ENCODE measurements around the gene EVA1A. TPM values are rescaled to one million over a fixed set of nuclear protein-coding genes. Genes with fewer than 3 reads are reported as not detected.

Gene EVA1A
- total RNA-seq, 1 donor from 2014 or later = 2.3 TPM

DNA sequence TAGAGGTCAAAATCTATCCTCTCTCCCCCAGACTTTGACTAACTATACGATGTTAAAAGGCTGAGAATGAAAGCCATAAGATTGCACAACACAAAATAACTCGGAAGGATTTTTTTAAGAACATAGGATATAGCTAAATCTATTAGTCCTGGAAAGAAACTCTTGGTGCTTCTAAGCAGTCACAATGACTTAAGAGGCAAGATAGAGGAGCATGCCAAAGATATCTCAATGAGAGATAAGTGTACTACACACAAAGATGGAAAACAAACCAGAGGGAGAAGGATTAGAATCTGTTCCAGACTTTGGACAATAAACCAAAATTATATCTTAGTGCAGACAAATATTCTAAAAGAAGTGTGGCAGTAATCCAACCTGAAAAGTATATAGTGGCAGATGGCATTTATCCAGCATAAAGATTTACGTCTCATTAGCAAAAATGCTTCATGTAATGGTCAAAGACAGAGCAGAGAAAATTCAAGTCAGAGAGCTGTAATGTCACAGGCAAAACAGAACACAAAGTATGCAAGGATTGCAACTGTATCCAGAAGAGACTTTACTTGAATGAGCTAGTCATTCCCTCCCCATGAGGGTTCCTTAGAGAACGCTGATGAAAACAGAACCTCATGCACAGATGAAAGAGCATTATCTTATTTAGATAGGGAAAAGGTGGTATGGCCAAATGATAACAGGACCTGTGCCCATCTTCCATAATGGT, 28.8 kb upstream of the EVA1A start:
- no peak for DNase-seq (ENCODE audit: low spot score)

DNA sequence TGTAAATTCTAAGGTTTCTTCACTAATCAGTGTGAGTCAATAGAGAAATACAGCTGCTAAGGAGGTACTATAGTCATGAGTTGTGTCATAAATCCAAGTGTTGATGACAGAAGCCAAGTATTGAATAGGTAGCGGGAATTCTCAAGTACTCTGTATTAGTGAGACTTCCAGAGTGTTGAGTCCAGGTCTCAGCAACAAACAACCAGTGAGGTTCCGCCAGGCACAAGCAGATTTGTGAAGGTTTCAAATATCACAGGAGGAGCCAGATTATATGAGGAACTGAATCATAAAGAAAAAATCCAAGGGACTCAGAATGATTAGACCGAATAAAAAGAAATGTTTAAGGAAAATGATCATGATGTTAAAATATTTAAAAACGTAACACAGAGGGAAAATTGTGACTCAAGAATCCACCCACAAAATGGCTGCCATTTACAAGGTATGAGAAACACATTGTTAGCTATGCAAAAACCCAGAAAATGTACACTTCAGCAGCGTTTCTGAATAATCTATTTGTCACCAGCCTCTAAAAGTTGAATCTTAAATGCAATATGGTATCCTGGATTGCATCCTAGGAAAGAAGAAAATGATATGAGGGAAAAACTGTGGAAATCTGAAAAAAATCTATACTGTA, 27.3 kb upstream of the EVA1A start:
- DNase-seq (ENCODE audit: low spot score) = no peak

DNA sequence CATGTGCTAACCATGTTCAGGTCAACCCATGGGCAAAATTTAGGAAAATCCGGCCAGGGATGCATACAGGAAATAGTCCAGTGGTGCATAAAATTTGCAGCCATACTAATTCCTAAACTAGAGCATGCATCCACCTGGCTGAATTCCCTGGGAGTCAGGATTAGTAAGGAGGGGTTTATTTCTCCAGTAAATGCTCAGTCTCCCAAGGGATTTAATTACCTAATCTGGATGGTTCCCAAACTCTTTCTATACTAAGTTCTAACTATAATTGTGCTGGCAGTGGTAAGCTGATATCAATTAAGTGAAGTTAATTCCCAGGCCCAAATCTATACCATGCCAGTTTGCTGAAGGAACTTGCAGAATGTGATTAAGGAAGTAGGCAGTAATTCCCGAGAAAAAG, 26.2 kb upstream of the EVA1A start:
- no peak for DNase-seq (ENCODE audit: low spot score)

DNA sequence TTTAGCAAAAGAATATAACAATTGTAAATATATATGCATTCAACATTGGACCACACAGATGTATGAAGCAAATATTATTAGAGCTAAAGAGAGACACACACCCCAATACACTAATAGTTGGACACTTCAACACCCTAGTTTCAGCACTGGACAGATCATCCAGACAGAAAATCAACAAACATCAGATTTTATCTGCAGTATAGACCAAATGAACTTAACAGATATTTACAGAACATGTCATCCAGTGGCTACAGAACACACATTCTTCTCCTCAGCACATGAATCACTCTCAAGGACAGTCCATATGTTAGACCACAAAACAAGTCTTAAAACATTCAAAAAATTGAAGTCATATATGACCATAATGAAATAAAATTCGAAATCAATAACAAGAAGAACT, 22.1 kb upstream of the EVA1A start:
- no peak for DNase-seq (ENCODE audit: low spot score)

DNA sequence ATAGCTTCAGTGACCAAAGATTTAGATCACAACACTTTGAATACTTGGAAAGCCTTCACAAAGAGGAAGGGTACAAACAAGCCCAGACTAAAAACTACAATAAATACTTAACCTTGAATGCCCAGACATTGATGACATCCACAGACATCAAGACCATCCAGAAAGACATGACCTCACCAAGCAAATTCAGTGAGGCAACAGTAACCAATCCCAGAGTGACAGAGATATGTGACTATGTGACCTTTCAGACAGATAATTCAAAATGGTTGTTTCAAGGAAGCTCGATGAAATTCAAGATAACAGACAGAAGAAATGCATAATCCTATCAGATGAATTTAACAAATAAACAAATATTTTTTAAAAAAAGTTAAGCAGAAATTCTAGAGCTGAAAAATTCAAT, 19.9 kb upstream of the EVA1A start:
- no peak for DNase-seq (ENCODE audit: low spot score)

DNA sequence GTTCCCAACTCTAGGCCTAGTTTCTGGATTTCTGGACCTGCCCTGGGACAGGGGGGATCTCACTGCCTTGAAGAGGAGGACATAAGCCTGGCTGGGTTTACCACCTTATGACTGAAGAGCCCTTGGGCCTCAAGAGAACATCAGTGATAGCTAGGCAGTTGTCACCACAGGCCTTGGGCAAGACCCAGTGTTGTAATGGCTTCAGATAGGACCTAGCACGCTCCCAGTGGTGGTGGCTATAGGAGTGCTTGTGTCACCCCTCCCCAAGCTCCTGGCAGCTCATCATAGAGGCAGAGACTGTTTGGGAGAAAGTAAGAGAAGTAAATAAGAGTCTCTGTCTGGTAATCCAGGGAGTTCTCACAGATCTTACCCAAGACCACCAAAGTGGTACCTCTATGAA, 19.4 kb upstream of the EVA1A start:
- DNase-seq (ENCODE audit: low spot score) = no peak

DNA sequence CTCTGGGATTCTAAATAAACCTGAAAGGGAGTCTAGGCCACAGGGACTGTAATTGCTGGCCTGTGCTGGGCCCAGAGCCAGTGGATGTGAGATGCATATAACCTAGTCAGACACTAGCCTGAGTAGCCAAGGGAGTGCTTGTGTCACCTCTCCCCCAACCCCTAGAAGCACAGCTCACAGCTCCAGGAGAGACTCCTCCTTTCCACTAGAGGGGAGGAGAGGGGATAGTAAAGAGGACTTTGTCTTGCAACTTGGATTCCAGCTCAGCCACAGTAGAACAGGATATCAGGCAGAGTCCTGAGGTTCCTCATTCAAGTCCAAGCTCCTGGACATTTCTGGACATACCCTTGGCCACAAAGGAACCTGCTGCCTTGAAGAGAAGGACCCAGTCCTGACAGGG, 18.4 kb upstream of the EVA1A start:
- no peak for DNase-seq (ENCODE audit: low spot score)

DNA sequence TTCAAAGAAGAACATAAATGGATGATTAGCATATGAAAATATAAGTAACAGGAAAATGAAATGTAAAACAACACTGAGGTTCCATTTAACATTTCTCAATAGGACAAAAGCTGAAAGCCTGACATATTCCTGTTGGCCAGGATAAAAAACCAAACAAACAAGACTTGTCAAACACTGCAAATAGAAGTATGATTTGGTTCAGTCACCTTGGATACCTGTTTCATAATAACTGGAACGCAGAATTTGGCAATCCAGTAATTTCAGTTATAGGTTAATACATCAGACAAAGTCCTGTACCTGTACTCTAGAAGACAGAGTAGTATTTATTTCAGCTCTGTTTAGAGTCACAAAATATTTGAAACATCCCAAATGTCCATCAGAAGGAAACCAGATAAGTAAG, 16.5 kb upstream of the EVA1A start:
- no peak for DNase-seq (ENCODE audit: low spot score)

DNA sequence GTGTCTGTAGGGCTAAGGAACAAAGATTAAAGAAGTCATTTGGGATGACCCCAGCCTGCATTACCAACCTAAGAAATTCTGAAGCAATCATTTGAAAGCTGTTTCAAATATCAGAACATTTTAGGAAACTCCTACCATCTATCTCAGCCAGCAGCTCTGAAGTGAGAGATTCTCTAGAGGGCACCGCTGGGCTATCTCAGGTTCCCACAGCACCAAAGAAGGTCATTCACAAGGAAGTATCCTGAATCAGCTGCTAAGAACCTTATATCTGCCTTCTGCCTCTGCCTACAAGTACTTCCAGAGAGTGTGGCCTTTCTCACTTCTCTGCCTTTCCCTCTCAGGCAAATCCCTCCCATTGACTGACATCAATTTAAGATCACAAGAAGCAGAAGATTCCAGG, 13.4 kb upstream of the EVA1A start:
- no peak for DNase-seq (ENCODE audit: low spot score)

DNA sequence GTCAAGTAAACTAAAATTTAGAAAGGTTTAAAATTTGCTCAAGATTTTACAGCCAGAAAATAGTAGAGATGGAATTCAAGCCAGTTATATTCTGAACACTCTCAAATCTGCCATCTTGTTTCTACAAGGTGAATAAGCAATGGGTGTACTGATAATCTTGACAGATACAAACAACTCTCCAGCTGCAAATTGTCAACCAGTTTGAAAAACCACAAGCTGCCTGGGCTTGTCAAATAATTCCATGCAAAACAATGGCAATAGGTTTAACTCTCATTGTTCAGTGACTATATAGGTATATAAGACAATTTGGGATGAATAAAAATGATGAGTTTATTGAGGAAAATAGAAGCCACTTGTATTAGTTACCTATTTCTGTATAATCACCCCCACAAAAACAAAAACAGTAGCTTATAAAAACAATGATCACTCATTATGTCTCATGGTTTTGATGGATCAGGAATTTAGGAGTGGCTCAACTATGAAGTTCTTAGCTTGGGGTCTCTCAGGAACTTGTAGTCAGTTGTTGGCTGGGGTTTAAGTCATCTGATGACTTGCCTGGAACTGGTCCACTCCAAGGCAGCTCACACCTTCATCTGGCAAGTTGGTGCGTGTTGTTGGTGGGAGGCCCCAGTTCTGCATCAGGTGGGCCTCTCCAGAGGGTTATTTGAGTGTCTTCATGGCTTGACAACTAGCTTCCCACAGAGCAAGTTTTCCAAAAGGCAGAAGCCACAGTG, 12.6 kb upstream of the EVA1A start:
- no peak for DNase-seq (ENCODE audit: low spot score)

DNA sequence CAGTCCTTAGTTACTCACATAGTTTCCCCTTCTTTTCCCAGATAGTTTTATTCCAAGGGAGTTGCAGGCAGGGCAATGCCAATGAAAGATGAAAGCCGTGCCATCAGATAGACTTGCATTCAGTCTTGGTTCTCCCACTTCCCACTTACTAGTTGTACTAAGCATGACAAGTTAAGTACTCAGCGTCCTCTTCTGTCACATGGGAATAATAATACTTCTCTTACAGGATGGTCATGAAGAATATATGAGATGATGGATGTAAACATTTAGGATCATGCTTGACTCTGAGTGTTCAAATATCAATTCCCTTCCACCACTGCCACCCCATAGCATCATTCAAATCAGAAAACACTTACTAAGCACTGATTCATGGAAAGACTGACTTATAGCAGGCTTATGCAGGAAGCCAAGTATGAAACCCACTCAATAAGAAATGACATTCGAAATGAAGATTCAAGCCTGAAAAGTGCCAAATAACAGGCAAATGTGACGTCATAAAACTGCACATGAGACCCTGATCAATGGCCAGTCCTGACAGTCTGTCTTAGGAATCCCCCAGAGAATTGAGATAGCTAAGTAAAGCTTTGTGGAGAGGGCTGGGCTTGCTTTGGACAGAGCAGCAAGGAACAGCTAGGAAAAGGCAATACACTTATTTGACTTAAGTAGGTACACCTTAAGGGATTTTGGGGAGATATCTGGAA, 11.1 kb upstream of the EVA1A start:
- no peak for DNase-seq (ENCODE audit: low spot score)

DNA sequence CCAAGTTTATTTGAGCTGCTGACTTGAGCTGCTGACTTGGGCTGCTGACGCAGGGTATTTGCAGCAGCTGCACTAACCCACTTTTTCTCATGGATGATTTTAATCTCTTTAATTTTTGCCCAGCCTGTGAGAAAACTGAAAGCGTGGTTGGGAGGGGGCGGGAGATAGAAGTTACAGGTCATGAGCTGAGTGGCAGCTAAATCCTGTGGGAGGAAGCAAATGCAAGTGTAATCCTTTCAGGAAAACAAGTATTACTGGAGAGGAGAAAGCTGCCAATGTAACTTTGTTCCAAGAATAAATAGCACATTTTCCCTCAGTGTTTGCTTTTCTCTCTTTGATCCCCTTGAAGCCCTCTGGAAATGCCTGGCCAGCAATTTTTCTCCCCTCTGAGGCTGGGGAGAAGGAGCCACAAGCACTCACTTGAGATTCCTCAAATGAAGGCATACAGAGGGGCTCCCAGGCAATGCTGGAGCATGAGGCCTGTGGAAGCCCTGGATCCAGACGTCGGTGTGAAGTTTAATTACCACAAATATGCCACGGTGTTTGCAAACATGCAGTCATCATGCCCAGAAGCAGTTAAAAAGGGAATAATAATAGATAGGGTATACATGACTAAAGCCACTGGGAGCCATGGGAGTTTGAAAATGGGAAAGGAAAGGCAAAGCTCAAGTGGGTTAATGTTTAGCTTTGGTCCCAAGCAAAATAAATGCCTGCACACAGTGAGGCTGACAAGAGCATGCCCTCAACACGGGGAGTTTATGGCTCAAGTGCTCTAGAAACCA, 10.4 kb upstream of the EVA1A start:
- no peak for DNase-seq (ENCODE audit: low spot score)

DNA sequence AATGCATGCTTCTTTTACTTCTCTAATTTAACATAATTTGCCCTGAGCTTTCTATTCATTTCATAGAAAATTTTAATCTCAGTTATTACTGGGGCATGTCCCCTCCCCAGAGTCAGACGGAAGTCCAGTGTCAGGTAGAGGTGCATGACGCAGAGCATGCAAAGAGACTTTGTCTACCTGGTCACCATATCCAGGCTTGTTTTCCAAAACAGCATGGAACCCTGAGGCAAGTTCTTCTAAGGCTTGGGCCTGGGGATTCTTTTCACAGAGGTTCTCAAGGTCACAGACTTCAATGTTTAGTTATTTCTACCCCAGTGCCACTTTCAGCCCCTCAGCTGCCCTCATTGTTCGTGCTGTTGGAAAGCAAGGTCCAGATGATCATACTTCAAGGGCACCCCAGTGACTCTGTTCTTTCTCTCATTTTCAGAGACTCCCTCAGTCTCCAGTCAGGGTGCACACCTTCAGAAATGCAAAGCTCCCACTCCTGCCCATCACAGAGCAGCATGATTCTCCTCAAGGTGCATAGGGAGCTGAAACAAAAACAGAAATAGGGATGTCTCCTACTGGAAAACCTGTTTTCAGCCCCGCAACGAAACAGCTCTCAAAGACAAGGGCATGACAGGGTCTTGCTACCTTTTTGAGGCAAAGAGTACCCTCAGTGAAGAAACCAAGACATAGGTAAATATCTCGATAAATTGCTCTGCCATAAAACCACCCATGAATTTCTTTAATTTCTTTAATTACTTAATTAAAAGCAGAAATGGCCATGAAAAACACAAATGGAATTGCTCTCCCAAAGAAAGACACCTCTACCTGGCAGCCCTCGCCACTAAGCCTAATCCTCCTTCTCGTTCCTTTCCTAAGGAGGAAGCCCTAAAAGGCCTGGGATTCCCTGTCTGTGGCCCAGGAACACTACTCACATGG, 9.5 kb upstream of the EVA1A start:
- DNase-seq (ENCODE audit: low spot score) = no peak

DNA sequence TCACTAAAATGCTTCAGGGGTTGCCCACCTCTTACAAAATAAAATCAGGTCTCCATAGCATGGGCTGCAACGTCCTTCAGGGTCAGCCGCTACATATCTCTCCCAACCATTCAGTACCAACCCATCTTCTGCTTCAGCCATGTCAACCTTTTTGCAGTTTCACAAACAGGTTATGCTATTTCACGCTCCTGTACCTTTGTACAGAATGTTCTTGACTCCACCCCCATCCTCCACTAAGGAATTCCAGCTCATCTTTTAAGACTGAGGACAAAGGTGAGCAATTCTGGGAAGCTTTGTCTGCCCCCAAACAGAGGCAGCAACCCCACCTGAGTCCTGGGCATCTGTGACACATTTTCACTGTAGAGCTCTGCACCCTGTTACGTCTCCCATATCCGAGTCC, 8.8 kb upstream of the EVA1A start:
- DNase-seq (ENCODE audit: low spot score) = no peak

DNA sequence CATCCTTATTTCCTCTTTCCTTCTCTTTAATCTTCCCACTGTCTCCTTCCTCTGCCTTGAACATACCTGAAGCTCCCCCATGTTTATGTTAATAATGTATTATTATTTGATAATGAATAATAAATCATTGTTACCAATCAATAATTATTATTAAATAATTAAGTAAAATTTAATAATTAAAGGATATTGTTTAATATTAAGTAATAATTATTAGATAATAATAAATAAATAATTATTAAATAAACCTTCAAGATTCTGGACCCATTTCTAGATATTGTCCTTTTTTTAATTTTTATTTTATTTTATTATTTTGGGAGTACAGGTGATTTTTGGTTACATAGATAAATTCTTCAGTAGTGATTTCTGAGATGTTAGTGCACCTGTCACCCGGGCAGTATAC, 7.4 kb upstream of the EVA1A start:
- no peak for DNase-seq (ENCODE audit: low spot score)

DNA sequence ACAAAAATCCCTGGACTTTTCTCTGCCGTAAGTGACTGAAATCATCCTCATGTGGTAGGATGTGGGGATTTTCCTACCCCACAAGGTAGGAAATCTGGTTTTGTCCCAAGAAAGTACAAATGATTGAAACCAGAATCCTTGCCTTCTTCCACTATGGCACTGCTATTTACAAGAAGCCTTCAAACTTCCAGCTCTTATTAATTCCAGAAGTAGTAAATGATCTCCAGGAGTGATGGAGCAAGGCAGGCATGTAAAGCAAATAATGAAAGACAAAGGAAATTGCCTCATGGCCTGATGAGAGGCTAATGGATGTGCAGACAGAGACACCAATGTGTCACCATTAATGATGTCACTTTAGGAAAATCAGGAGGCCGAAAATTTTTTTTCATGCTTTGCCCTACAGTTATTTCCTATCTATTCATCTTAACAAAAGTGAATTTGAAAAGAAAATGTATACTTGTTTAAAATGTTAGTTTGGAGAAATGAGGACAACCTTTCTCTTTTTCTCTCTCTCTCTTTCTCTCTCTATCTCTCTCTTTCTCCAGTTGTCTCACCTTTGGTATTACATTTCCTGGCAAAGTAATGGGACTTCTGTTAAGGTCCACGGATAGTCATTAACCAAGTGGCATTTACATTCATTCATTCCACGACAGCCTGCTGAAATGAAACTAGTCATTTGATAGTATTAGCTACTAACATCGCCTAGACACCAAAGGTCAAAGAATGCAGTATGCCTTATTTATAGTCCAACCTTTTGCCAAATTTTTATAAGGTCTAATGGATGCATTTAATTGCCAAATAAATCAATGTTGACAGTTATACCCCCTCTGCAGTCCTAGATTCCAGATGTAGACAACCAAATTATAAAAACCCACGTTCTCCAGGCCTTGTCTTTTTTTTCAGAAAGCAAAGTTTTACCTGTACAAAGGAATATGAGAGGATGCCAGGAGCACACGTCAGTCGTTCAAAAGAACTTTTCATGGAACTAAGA, 5.0 kb upstream of the EVA1A start:
- DNase-seq (ENCODE audit: low spot score) = no peak

DNA sequence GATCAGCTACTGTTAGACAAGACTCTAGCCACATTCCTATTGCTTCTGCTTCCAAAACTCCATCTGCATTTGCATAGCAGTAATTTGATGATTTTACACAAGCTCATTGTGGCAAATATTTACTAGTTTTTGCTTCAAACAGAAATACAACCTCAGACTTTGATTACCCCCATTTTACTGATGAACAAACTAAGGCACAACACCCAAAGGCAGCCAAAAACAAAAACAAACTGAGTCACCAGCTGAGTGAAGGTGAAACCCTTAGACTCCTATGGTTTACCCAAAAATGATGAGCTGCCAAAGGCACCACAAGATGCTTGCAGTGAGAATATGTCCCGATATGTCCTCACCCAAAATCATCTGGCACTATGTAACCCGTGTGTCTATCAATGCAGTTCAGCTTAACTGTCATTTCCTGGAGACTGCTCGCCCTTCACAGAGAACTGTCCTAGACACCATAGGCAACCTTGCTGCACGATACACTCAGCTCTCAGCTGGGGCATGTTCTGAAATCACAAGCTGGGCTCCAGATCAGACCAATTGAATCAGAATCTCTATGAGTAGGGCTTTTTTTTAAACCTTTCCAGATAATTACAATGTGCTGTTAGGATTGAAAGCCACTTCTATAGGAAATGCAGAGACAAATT, 4.1 kb upstream of the EVA1A start:
- no peak for DNase-seq (ENCODE audit: low spot score)

DNA sequence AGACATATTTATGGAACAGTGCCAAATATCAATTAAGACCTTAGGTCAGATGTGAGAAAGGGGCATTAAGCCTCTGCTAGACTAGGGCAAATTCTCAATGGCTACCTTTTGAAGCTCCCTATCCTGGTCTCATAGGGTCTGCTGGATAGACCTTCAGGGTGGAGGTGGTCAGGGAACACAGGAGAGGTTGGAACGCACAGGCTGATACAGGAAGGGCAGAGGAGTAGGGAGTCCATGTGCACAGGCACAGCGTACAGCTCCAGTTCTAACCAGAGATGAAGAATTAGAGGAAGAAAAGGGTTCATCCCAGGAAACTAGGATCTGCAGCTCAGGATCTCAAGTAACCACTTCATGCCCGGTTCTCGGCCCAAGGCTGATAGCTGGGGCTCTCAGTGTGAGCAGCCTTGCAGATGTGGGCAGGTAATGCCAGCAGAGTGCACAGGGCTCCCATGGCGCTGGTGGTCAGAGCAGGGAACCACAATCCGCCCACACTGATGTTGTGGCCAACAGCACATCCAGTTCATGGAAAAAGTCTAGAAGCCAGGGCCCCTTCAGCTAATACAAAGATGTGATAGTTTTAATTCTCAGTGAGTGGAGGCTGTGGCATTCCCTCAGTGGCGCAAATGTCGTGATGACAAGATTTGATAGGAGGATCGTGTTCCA, 3.4 kb upstream of the EVA1A start:
- DNase-seq (ENCODE audit: low spot score) = no peak
